ENCODE data around the gene PHYKPL.

DNA sequence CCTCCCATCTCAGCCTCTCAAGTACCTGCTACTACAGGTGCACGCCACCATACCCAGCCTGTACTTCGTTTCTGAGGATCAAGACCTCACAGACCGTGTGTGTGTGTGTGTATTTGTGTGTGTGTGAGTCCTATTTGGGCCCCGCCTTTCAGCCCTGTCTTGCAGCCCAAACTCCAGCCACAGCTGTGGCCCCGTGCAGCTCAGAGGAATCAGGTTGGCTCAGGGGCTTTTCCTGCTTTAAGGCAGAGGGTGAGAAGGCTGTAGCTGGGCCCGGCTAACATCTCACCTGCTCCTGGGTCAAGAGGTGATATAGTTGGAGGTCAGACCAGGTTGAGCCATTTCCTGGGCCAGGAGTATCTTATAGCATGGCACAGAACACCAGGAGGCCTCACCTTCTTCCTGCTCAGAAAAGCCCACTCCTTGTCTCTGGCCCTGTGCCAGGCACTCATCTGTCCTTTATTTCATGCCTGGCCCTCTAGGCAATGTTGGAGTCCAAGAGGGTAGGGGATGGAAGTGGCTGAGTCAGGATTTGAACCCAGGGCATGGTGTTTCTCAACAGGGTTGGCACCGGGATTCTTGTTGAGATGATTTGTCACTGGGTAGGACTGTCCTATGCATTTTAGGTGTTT, 1.6 kb upstream of the PHYKPL start:
- no peak for TF ChIP-seq POLR2A (IDR thresholded peaks at IDR 0.05; ENCODE audit: low read length)
- TF ChIP-seq GATA1 (IDR thresholded peaks at IDR 0.05; ENCODE audit: low read depth, low read length), result no peak

Data from erythroblast (primary cell).